GM21526 (cell line): Measurements from ENCODE around the gene CCR4.
"Not testable (repeated sequence)": the region's sequence is repeated elsewhere in the genome, so short reads cannot be mapped to it uniquely, and the experiment has no call there.

ENCODE experiments used
- ATAC-seq: cut with Tn5 transposase; IDR thresholded peaks from one replicate; pipeline ENCODE4 v1.9.1; 2021; ENCODE audit warnings: moderate library complexity; ENCODE audit not compliant: unreplicated experiment, low FRiP score

CCR4 gene

GRCh38 chr3:32977861-32978260 lies 26.4 kb downstream of the CCR4 start:
- no peak for ATAC-seq

DNA sequence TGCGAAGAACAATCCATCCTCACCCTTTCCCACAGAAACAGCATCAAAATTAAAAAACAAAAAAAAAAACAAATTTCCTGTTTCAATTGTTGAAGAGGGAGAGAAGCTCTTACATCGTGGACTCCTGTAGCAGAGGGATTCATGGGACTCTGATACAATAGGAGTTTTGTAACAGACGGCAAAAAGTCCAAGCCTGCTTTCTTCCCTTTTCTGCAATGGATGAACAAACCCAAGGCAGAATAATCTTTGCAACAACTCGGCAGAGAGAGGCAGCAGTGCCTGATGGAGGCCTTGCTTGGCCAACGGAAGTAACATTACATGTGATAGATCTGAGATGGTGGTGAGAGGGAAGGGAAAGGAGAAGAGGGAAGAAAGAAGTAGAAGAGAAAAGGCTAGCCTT lies 26.9 kb downstream of the CCR4 start:
- no peak for ATAC-seq

- ATAC-seq: no peak
These were observed 31.7 kb downstream of the CCR4 start for GRCh38 chr3:32983124-32983523.

DNA sequence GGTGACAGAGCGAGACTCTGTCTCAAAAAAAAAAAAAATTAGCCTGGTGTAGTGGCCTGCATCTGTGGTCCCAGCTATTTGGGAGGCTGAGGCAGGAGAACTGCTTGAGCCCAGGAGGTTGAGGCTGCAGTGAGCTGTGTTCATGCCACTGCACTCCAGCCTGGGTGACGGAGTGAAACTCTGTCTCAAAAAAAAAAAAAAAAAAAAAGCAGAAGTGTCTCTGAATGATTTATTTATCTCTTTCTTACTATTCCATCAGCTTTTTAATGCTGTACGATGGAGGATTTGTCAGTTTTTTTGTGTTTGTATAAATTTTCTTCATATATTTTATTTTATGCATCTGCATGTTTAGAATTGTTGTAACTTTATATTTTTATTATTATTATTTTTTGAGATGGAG lies 33.5 kb downstream of the CCR4 start:
- not testable (repeated sequence) for ATAC-seq

DNA sequence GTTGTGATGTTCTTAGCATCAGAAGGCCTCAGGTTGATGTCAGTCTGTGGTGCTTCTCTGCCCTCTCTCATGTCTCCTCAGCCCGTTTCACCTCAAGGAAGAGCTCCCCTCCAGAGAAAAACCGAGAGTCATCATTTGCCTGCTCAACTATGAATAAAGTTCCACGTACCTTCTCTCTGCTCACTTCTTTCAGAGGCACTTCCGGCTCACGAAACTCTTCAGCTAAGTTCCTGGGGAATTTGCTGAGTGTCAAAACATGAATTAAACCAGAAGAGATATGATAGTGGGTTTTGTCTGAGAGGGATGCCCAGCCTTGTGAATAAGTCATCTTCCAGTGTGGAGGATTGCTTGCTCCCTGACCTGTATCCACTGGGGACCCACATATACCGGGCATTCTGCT lies 37.7 kb downstream of the CCR4 start:
- no peak for ATAC-seq

DNA sequence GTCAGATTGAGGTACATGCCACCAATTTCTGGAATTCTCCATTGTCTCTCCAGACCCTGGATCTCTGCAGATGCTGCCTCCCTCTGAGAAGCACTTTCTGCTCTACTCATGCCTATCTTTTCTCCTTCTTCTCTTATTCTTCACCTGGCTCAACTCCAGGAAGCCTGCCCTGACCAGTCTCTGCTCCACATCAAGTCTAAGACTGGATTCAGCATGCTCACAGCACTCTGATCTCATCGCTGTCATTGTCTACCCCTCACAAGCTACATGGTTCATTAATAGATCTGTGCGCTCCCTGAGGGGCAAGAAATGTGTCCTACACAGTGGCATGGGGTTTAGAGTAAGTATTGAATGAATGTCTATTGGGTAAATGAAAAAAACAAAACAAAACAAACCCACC lies 38.7 kb downstream of the CCR4 start:
- no peak for ATAC-seq

- no peak for ATAC-seq
These were observed 40.3 kb downstream of the CCR4 start for GRCh38 chr3:32991781-32992180.

GRCh38 chr3:32992310-32992686 lies 40.9 kb downstream of the CCR4 start:
- no peak for ATAC-seq

DNA sequence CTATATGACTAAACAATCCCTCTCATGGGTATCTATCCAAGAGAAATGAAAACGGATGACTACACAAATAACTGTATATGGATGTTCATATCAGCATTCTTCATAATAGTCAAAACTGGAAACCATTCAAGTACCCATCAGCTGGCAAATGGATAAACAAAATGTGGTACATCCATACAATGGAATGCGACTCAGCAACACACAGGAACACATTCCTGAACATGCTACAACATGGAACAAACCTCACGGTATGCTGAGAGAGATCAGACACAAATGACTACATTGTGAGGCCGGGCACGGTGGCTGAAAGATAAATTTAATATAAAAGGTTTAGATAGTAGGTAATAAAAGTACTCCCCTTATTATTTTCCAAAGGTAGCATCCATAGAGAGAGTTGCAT lies 42.6 kb downstream of the CCR4 start:
- no peak for ATAC-seq

DNA sequence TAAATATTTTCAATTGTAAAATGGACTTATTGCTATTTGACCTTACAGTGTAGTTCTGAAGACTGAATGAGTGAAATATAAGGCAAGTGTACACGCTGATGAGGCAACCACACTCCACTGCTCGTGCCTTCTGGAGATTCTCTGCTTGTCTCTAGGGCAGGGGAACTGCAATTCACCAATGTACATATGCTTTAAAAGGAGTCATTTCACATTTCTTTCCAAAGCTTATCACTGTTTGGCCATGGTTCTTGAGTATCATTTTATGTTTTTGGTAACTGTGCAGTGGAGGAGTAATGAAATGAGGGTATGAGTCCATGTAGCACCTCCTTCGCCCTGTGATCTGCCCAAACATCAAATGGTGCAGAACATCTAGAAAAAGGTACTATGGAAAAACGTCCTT lies 43.7 kb downstream of the CCR4 start:
- ATAC-seq: no peak

DNA sequence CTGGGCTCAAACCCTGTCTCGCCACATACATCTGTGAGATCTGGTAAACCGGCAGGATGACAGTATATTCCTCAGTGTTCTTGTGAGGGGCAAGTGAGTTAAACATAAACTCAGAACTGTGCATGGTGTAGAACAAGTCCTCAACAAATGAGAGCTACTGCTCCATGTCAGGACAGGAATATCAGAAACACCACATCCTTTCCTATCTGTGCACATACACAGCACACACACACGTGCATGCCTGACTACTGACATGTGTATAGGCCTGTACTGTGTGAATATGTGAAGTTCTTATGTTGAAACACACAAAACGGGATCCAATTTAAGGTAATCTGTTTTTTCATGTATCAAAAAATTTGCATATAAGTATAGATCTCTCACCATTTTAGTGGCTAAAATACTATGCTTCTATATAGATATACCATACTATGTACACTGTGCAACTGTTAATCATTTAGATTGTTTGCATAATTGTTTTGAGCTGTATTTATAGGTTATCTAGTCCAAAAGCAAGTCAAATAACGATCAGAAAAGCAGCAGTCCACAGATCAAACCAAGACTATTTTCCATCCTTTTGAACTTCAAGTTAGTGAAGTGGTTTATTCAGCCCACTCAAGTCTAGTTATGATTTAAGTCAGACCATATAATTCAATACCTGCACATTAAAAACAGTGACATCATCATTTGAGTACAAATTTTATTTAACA lies 44.8 kb downstream of the CCR4 start:
- no peak for ATAC-seq

- no peak for ATAC-seq
These were observed 45.3 kb downstream of the CCR4 start for GRCh38 chr3:32996755-32997091.

DNA sequence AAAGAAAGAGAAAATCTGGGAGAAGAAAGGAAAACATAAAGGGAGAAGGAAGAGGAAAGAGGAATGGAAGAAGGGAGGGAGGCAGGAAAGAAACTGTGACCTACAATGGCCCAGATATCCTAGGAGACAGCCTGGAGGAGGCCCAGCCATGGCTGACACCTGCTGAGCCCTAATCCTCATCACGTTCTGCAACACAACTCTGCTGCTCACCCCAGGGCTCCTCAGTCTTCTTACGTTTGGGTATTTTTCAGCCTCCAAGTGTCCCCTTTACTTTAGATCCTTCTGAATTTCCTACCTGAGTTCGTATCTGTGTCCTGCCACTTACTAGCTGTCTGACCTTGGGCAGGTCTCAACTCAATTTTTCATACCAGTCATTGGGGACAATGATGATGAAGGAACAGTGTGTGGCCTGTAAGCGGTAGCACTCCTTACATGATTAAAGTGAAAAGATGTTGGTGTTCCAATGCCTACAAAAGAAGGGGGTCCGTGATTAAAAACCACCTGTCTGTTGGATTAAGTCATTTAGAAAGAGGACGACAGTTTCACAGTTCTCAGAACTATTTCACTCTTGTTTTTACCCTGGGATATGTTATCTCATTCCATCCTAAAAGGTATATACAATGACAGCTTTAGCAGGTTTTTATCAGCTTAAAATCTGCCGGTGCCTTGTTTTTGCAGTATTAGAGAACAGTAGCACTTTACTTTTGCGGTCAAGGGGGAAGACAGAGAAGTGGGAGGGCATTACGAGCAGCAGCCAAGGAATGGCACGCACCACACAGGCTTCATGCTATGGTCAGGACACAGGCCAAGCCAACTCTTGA lies 47.4 kb downstream of the CCR4 start:
- ATAC-seq: no peak

GRCh38 chr3:33000691-33001385 lies 49.4 kb downstream of the CCR4 start:
- no peak for ATAC-seq

DNA sequence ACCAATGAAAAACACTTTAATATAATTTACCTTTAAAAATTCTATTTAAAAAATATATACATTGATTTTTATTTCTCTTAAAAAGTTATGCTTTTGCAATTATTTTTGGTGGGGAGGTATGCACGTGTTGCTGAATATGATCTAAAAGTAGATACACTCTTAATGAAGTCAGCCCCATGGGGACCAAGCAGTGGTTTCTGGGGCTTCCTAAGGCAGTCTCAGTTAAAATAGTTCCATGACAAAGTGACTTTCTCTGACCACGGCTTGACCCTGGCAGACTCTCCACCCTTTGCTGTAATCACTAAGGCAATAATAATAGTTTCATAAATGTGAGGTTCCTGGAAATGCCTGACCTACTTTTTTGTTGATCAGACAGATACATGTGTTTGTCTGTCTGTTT lies 50.4 kb downstream of the CCR4 start:
- ATAC-seq: no peak

DNA sequence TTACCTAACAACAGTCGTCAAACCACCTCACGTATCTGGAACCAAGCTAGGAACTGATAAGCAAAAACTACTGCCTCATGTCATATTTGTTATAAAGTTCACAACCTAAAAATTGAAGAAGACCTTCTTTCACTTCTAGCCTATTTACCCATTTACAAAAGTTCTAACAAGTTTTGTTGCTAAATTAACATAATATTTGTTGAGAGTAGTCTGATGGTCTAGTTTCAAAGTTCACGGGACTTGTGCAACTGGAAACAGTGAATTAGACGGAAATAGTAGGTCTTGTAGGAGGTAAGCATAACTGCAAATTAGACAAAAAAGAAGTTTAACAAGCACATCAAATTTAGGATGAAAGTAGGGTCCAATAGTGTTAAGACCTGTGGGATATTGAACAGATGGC lies 51.9 kb downstream of the CCR4 start:
- ATAC-seq: no peak

GRCh38 chr3:33004205-33004604 lies 52.8 kb downstream of the CCR4 start:
- ATAC-seq: no peak

- ATAC-seq: no peak
These were observed 53.5 kb downstream of the CCR4 start for GRCh38 chr3:33004961-33005360.
